Medulla oblongata (tissue), 1 donor: ENCODE results near the gene BCO1.
A peak's percentile ranks its signal among the peaks of the same experiment; 100 is the strongest.

Experiments
- DNase-seq: peaks from one replicate; pipeline ENCODE4 v3.0.0-alpha.2; 2015; ENCODE audit errors: extremely low spot score

Gene BCO1

DNA sequence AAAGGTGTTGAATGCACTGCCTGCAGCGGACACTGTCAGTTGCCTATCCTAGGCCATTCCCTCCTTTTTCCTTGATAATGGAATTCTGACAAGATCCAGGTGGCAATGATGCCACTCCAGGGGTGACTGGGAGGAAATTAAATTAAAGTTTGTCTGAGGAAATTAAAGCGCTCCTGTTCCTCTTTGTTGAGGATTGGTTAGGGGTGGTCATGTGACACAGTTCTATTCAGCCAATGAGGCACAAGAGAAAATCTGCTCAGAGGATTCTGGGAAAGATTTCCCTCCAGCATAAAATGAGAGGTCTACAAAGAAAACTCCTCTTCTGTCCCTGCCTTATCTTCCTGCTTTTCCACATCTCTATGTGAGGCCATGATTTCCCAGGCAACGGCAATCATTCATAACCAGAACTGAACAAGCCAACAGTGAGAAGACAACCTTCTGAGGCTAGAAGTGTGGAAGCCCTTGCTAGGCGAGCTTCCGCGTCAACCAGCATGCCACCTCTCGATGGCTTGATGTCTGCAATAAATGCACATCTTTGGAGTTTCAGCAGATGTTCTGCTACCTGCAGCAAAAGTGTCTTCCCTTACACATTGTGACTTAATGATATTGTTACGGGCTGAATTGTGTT lies 5.6 kb upstream of the BCO1 start:
- no peak for DNase-seq

GRCh38 chr16:81237282-81237681 lies 1.2 kb upstream of the BCO1 start:
- DNase-seq, result peak; percentile 63

GRCh38 chr16:81237942-81238295 lies 570 bp upstream of the BCO1 start:
- DNase-seq, result no peak

DNA sequence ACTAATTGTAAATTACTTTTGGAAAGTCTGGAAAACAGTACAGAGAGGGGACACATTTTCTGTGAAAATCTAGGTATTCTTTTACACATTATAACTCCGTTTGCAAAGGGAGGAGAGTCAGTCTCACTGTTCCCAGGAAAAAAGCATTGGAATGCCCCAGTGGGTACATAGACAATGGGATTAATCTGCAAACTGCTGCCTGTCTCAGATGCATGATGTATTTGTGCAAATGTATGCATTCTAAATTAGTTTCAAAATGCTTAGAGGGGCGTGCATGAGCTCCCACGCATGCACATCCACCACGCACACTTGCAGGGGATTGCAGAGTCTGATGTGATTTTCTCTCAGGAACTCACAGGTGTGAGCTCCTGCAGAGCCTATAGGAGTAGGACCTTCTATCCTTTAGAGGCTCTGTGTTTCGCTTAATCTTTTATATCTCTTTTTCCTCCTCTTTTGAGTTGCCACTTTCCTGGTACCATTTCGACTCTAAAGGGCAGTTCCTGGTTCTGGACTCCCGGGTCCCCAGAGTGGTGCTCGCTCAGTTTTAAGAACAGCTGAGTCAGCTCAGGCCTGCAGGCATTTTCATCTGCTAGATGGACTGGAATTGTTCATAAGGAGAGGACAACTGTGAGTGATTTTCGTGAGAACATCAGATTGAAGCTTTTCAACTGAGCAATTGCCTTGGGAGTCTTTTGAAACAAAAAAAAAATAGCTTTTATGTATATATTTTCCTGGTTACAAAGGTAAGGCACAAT lies 1.1 kb downstream of the BCO1 start:
- no peak for DNase-seq

- no peak for DNase-seq
Measured at GRCh38 chr16:81241706-81242105, 3.2 kb downstream of the BCO1 start.

DNA sequence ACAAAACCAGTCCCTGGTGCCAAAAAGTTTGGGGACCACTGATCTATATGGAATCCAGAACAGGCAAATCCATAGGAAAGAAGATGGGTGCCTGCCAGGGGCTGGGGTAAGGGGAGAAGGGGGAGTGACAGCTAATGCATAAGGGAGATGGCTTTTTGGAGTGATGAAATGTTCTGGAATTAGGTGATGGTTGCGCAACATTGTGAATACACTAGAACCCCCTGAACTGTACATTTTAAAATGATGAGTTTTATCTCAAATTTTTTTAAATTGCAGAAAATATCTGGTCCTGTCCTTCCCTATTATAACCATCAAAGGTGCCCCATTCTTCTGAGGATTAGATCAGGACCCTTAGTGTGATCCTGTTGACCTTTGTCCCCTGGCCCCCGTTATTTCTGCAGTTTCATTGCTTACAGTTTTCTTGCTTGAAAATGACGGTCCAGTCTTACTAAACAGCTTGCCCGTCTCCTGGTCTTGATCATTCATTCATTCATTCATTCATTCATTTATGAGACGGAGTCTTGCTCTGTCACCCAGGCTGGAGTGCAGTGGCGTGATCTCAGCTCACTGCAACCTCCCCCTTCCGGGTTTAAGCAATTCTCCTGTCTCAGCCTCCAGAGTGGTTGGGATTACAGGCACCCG lies 4.6 kb downstream of the BCO1 start:
- no peak for DNase-seq

GRCh38 chr16:81243942-81244341 lies 5.5 kb downstream of the BCO1 start:
- DNase-seq, result no peak

GRCh38 chr16:81251871-81252270 lies 13.4 kb downstream of the BCO1 start:
- no peak for DNase-seq

DNA sequence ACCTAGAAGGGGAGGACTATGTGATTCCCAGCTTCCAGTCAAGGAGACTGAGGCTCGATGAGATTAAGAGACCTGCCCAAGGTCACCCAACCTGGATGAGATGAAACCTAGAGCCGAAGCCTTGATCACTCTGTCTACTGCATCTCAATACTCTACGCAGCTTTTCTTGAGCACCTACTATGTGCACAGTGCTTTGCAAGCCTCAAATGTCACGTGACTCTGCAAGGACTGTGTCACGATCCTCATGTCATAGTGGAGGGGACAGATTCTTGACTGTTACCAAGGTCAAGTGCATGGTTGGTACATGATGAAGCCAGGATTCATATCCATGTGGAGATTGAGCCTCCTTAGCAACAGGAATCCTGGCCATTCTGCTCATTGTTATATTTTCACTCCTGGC lies 14.7 kb downstream of the BCO1 start:
- DNase-seq, result no peak

DNA sequence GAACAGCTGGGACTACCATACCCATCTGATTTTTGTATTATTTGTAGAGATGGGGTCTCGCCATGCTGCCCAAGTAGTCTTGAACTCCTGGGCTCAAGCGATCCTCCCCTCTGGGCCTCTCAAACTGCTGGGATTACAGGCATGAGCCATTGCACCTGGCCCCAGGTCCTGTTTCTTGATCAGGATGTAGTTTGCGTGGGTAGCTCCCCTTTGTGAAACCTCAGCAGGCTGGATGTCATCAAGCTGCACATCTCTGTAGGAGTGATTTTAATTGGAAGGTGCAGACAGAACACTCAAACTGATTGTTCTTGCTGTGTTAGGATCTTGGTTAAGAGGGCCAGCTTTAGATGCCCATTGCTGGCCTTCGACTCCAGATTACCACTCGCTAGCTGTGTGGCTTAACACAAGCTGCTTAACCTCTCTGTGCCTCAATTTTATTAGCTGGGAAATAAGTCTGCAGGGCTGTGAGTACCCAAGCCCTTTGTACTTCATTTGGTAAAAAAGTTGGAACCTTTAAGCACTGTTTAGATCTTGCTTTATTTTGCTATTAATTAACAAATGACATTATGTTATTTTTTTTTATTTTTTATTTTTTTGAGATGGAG lies 16.5 kb downstream of the BCO1 start:
- no peak for DNase-seq

DNA sequence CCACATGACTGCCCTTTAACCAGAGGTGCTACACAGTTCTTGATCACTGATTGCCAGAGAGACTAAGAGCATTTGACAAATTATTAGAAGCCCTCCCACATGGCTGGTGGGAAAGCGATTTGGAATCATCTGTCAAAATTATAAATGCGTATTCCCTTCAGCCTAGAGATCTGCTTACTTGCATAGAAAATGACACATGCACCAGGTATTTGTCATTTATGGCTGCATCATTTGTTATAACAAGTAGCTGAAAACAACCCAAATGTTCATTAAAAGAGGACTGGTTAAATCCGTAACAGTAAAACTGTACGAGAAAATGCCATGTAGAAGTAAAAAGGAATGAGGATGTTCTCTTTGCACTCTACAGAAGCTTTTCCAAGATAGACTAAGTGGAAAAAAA lies 21.4 kb downstream of the BCO1 start:
- DNase-seq, result no peak

DNA sequence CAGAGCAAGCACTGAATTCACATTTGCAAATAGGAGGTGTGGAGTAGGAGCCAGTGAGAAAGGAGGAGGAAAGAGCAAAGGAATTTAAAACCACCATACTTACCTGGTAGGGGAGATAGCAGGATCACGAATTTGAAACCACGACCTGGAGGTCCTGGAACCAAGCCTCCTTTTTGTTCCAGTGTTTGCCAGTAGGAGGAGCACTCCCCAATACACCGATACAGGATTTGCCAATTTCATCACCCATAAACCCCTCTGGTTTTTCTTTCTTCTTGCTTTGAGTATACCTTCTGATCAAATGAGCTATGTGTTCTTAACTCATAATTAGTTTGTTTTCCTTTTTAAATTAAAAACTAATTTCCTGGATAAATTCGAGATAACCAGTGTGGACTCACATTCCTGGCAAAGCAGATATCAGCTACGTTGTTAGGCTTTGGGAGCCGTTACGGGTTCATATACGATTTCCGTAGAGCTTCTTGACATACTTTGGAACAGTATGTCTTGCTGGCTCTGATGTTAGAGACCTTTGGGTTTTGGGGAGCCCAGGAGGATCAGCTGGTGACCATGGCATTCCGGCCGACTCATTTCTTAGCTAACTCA lies 22.7 kb downstream of the BCO1 start:
- no peak for DNase-seq

GRCh38 chr16:81263470-81264220 lies 25.2 kb downstream of the BCO1 start:
- DNase-seq, result no peak

DNA sequence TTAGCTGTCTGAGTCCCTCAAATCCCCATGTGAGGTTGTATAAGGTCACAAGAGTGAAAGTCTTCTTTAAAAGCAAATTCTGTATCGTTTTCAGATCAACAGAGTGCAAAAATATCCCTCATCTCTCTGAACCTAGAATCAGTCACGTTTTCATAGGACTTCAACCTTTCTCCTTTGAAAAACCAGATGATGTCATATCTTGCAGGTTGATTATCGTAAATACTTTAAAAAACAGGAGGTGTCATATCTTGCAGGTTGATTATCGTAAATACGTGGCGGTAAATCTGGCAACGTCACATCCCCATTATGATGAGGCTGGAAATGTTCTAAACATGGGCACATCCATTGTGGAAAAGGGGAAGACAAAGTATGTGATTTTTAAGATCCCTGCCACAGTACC lies 25.9 kb downstream of the BCO1 start:
- no peak for DNase-seq

DNA sequence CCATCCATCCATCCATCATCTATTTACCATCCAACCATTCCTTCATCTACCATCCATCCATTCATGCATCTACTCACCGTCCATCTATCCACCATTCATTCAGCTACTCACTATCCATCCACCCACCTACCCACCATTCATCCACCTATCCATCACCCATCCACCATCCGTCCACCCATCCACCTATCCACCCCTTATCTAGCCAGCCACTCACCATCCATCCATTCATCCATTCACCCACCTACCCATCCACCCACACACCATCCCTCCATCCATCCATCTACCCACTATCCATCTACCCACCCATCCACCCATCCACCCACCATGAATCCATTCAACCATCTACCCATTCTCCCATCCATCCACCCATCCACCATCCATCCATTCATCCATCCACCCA lies 26.6 kb downstream of the BCO1 start:
- DNase-seq, result no peak

- peak; percentile 78 for DNase-seq
Measured at GRCh38 chr16:81265658-81266451, 27.4 kb downstream of the BCO1 start.

GRCh38 chr16:81266680-81267095 lies 28.2 kb downstream of the BCO1 start:
- DNase-seq, result no peak

GRCh38 chr16:81268509-81268908 lies 30.0 kb downstream of the BCO1 start:
- DNase-seq, result no peak

GRCh38 chr16:81273223-81273950 lies 34.9 kb downstream of the BCO1 start:
- DNase-seq, result peak; percentile 66

DNA sequence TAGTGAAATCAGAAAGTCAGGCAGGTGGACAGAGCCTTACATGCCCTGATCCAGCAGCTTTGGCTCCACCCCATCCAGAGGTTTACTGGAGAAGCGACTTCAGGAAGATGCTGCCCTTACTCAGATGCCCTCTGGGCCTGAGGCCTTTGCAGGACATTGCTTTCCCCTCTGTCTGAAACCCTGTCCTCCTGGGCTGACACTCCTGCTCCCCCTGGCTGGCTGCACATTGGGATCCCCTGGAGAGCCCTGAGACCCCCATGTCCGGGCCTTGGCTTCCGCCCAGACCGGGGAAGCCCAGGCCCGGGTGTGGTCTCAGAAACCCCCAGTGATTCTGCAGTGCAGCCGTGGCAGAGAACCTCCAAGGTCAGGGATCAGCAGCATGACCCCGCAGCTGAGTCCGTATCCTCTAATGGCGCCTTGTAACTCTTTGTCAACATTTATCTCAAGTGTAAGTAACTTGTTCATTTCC lies 36.6 kb downstream of the BCO1 start:
- DNase-seq, result no peak
